GM19397 (cell line): ENCODE measurements around the gene CLK3.

Experiments used
- ATAC-seq: cut with Tn5 transposase; IDR thresholded peaks from one replicate; pipeline ENCODE4 v1.9.1; 2021; ENCODE audit warnings: mild to moderate bottlenecking, moderate library complexity; ENCODE audit not compliant: unreplicated experiment

The CLK3 gene

DNA sequence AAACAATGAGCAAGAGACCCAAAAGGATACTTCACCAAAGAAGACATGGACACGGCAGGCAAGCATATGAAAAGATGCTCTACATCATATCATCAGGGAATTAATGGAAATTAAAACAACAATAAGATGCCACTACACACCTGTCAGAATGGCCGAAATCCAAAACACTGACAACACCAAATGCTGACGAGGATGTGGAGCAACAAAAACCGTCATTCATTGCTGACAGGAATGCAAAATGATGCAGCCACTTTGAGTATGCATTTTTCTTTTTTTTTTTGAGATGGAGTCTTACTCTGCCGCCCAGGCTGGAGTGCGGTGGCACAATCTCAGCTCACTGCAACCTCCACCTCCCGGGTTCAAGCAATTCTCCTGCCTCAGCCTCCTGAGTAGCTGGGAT, 61.2 kb downstream of the CLK3 start:
- ATAC-seq, result no peak
